HG02623 (cell line): ENCODE measurements around the gene PILRA.
"Not testable (repeated sequence)": the region's sequence is repeated elsewhere in the genome, so short reads cannot be mapped to it uniquely, and the experiment has no call there.

Source experiments
- ATAC-seq: cut with Tn5 transposase; IDR thresholded peaks from one replicate; pipeline ENCODE4 v1.9.1; 2021; ENCODE audit warnings: moderate library complexity; ENCODE audit not compliant: unreplicated experiment

Gene PILRA

GRCh38 chr7:100373261-100373831 is at the start of gene PILRA:
PILRA (plus strand) TSS chr7:100373487; CDS start chr7:100373657, 170 bp downstream.
- no peak for ATAC-seq

GRCh38 chr7:100324194-100324593 is 49.1 kb upstream of the PILRA start:
- not testable (repeated sequence) for ATAC-seq

GRCh38 chr7:100325671-100326070 is 47.6 kb upstream of the PILRA start:
- ATAC-seq = not testable (repeated sequence)

GRCh38 chr7:100326914-100327313 is 46.4 kb upstream of the PILRA start:
- ATAC-seq = not testable (repeated sequence)

GRCh38 chr7:100335566-100336466 is 37.5 kb upstream of the PILRA start:
- ATAC-seq = peak; percentile 97

- not testable (repeated sequence) for ATAC-seq
These were observed 35.1 kb upstream of the PILRA start for GRCh38 chr7:100338083-100338696.

- ATAC-seq = not testable (repeated sequence)
These were observed 32.0 kb upstream of the PILRA start for GRCh38 chr7:100341286-100341685.

GRCh38 chr7:100342765-100343164 is 30.5 kb upstream of the PILRA start:
- ATAC-seq = no peak

- not testable (repeated sequence) for ATAC-seq
These were observed 29.1 kb upstream of the PILRA start for GRCh38 chr7:100344124-100344559.

- ATAC-seq = peak; percentile 80
These were observed 28.6 kb upstream of the PILRA start for GRCh38 chr7:100344560-100345287.

GRCh38 chr7:100345288-100345672 is 28.0 kb upstream of the PILRA start:
- peak; percentile 19 for ATAC-seq

GRCh38 chr7:100346921-100347320 is 26.4 kb upstream of the PILRA start:
- ATAC-seq = no peak

- ATAC-seq = no peak
These were observed 24.5 kb upstream of the PILRA start for GRCh38 chr7:100348805-100349204.

GRCh38 chr7:100349757-100350156 is 23.5 kb upstream of the PILRA start:
- no peak for ATAC-seq

GRCh38 chr7:100351657-100352058 is 21.6 kb upstream of the PILRA start:
- no peak for ATAC-seq

GRCh38 chr7:100352230-100352781 is 21.0 kb upstream of the PILRA start:
- ATAC-seq = not testable (repeated sequence)

- no peak for ATAC-seq
These were observed 20.2 kb upstream of the PILRA start for GRCh38 chr7:100352984-100353684.

- no peak for ATAC-seq
These were observed 19.5 kb upstream of the PILRA start for GRCh38 chr7:100353685-100354330.

GRCh38 chr7:100356416-100357068 is 16.7 kb upstream of the PILRA start:
- ATAC-seq = no peak
